Adrenal gland (tissue), 12 donors: ENCODE measurements around the gene MRPL28. TPM values are rescaled to one million over a fixed set of nuclear protein-coding genes. Genes with fewer than 3 reads are reported as not detected.

ENCODE experiments used
- DNase-seq, 7 donors: peaks; one replicate each; pipeline ENCODE4 v3.0.0-alpha.2; 2019 to 2020
- H3K27ac ChIP-seq, 5 donors: fragments of 200-600 bp; sonication (generic) in 4 of 5; 1 replicate in 3 of 5; 2 replicates in 2 of 5; pipeline versions ENCODE4 v1.5.1 to v1.8.0; 2016 to 2020; ENCODE audit warnings: mild to moderate bottlenecking in 1 of 5
- H3K27me3 ChIP-seq: fragments of 200-600 bp; 2 replicates; pipeline ENCODE4 v1.8.0; 2021
- H3K36me3 ChIP-seq, 2 donors: fragments of 200-600 bp; replicated peaks in 1 of 2; 1 replicate in 1 of 2; 2 replicates in 1 of 2; pipeline versions ENCODE4 v1.5.1 to v1.8.0; 2018 to 2022
- H3K4me1 ChIP-seq, 2 donors: fragments of 200-600 bp; replicated peaks in 1 of 2; 1 replicate in 1 of 2; 2 replicates in 1 of 2; pipeline versions ENCODE4 v1.5.1 to v1.8.0; 2018 to 2021
- H3K4me3 ChIP-seq, 4 donors: fragments of 200-600 bp; sonication (generic) in 3 of 4; one replicate each; pipeline ENCODE4 v1.5.1; 2016 to 2018
- H3K9me3 ChIP-seq, 3 donors: fragments of 200-600 bp; sonication (generic) in 1 of 3; replicated peaks in 1 of 3; 1 replicate in 2 of 3; 2 replicates in 1 of 3; pipeline versions ENCODE4 v1.5.1 to v1.8.0; 2016 to 2021
- CTCF ChIP-seq, 6 experiments: fragments of 450-650 bp in 4 of 6; fragments of 200-600 bp in 2 of 6; sonication (generic) in 1 of 6; IDR thresholded peaks; 1 replicate in 5 of 6; 2 replicates in 1 of 6; pipeline versions ENCODE4 v1.5.1 to v1.8.0; 2016 to 2021; ENCODE audit warnings: antibody characterized with exemption in 6 of 6, mild to moderate bottlenecking in 2 of 6, moderate library complexity in 1 of 6
- POLR2A ChIP-seq, 2 donors: fragments of 450-650 bp; IDR thresholded peaks; one replicate each; pipeline ENCODE4 v1.6.1; 2017; ENCODE audit warnings: antibody characterized with exemption in 2 of 2, mild to moderate bottlenecking in 2 of 2, moderate library complexity in 1 of 2
- WGBS, 4 donors: extraction: QIAGEN DNeasy Blood & Tissue Kit in 2 of 4; methylation state at CpG; one replicate each; pipeline versions ENCODE4 v1.1.5 to v1.1.7; 2013 to 2017; 5-methylcytosine and 5-hydroxymethylcytosine counted together
- intact Hi-C, 2 donors: fragments of 100-400 bp; cut with DNase I; formaldehyde crosslinking; loops; one replicate each; pipeline versions ENCODE4 v1.14.1 to v1.15.0; 2022 to 2023
- polyA plus RNA-seq, 3 donors: library from polyadenylated mRNA; stranded (reverse); fragments of 200-250 nt in 2 of 3; fragments of 350-450 nt in 1 of 3; fragmentation: Illumina TruSeq in 1 of 3; extraction: RNeasy Lipid Tissue Mini Kit (QIAGEN cat#74804) in 1 of 3; gene quantifications; one replicate each; pipeline ENCODE4 v1.2.3, GENCODE V29; 2013 to 2014
- total RNA-seq, 9 donors: library from RNA; depleted of rRNA in 4 of 9; stranded (reverse); fragments of >200 nt in 4 of 9; fragments of 120-200 nt in 1 of 9; fragmentation: NEBNext Ultra II Directional in 1 of 9; extraction: Animal tissue kit (Norgen Biotek cat#: 25700) in 1 of 9; gene quantifications; one replicate each; pipeline versions ENCODE4 v1.1.0 to v1.2.4, GENCODE V29; 2013 to 2023
- donor health status: healthy with polysubstance abuse.
- donor health status: Bipolar disorder and iron deficiency.
- donor health status: DM: yes; HTN: yes; CAD: no.
- donor health status: DM: no; HTN: no; CAD: no.
- donor health status: DM: no; HTN: no; CAD: no.
- donor health status: DM: yes; HTN: yes; CAD: no.

The MRPL28 gene
- total and polyA plus RNA-seq, 12 donors: 42.9 to 155 (median 81.4) TPM

- no peak for DNase-seq
- Histone ChIP-seq H3K27me3 (no peaks in the 10 kb centered on the region), H3K4me1 (peaks cover 2 to 4% of the 10 kb centered on the region in 2 donors), H3K9me3 (no peaks in the 10 kb centered on the region), H3K27ac (no peak overlapping the region), H3K4me3 (no peak overlapping the region), H3K36me3 (no peaks in the 10 kb centered on the region)
- WGBS, 4 donors: 74 to 90% (median 79%) methylated on average over 3 to 12 of the region's 12 CpGs
- intact Hi-C loops: loop anchor here (10.0 kb wide), 1 partner anchor 122 kb away; the partner anchor contains the start of gene FAM234A (in 2 of the 2)
- TF ChIP-seq CTCF (IDR thresholded peaks at IDR 0.05) (no peak), POLR2A (IDR thresholded peaks at IDR 0.05) (no peak)
Observed at GRCh38 chr16:356741-357140, 13.6 kb downstream of the MRPL28 start.

- Histone ChIP-seq H3K27me3 (no peaks in the 10 kb centered on the region), H3K9me3 (no peaks in the 10 kb centered on the region), H3K4me3 (no peak overlapping the region), H3K27ac (no peak overlapping the region), H3K4me1 (peaks cover 9 to 12% of the 10 kb centered on the region in 2 donors), H3K36me3 (no peaks in the 10 kb centered on the region)
- 81 to 98% (median 90%) methylated on average over 6 to 10 of the region's 10 CpGs for WGBS, 4 donors
- TF ChIP-seq POLR2A (IDR thresholded peaks at IDR 0.05) (no peak), CTCF (IDR thresholded peaks at IDR 0.05) (no peak)
- intact Hi-C loops: loop anchor here (10.0 kb wide), 1 partner anchor 120 kb away; the partner anchor contains the start of gene FAM234A (in 2 of the 2)
- peak in 1 of 7 donors; percentile 23 for DNase-seq
Observed at GRCh38 chr16:354971-355461, 15.3 kb downstream of the MRPL28 start.

DNA sequence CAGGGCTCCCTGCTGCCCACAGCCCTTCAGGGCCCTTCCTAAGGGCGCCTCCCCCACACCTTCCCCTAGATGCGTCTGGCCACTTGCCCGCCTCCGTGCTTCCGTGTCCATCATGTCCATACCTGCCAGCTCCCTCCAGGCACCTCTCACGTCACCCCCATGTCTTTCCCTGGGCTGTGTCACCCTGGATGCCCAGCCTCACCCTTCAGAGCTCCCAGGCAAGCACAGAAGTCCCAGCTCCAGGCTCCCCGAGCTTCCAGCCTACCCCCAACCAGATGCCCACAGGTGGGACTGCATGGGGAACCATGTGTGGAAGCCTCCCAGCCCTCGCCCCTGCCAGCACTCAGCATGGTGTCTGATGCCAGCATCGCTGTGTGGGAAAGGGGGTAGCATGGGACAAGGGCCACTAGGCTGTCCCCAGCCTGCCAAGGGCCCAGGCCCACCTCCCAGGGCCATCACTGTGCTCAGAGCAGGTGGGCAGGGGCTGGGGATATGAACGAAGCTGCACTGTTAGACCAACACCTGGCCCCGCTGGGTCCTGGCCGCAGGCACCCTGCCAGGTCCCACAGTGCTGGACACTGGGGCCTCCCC, 16.0 kb downstream of the MRPL28 start:
- intact Hi-C loops: loop anchor here (10.0 kb wide), 1 partner anchor 120 kb away; the partner anchor contains the start of gene FAM234A (in 2 of the 2)
- Histone ChIP-seq H3K27ac (no peak overlapping the region), H3K4me1 (peaks cover 13 to 17% of the 10 kb centered on the region in 2 donors), H3K27me3 (no peaks in the 10 kb centered on the region), H3K9me3 (no peaks in the 10 kb centered on the region), H3K4me3 (no peak overlapping the region), H3K36me3 (no peaks in the 10 kb centered on the region)
- WGBS, 4 donors: 93 to 95% (median 93%) methylated on average over 9 to 12 of the region's 12 CpGs
- TF ChIP-seq CTCF (IDR thresholded peaks at IDR 0.05): no peak
- TF ChIP-seq POLR2A (IDR thresholded peaks at IDR 0.05): no peak
- DNase-seq: peak in 1 of 7 donors; percentile 37

GRCh38 chr16:353404-354290, 16.7 kb downstream of the MRPL28 start:
- 67 to 89% (median 77%) methylated on average over 6 to 25 of the region's 25 CpGs for WGBS, 4 donors
- intact Hi-C loops: loop anchor here (10.0 kb wide), 1 partner anchor 119 kb away; the partner anchor contains the start of gene FAM234A (in 2 of the 2)
- Histone ChIP-seq H3K27ac (peak overlapping the region in 1 of 5 donors; percentile 68), H3K27me3 (no peaks in the 10 kb centered on the region), H3K4me1 (peaks cover 19 to 25% of the 10 kb centered on the region in 2 donors), H3K9me3 (no peaks in the 10 kb centered on the region), H3K36me3 (no peaks in the 10 kb centered on the region), H3K4me3 (peak overlapping the region in 1 of 4 donors; percentile 89)
- peak in 1 of 7 donors; percentile 52 for DNase-seq
- TF ChIP-seq POLR2A (IDR thresholded peaks at IDR 0.05): no peak
- no peak for TF ChIP-seq CTCF (IDR thresholded peaks at IDR 0.05)
